Omental fat pad (tissue), 4 donors: Measurements from ENCODE around the gene WDFY1. TPM values are rescaled to one million over a fixed set of nuclear protein-coding genes. Genes with fewer than 3 reads are reported as not detected.

Experiments used
- ATAC-seq: fragments of 150-250 bp; one replicate; pipeline ENCODE4 v1.9.1; 2016; ENCODE audit warnings: mild to moderate bottlenecking, moderate library complexity; ENCODE audit not compliant: low FRiP score
- DNase-seq: peaks from one replicate; pipeline ENCODE4 v3.0.0-alpha.2; 2019; ENCODE audit warnings: low spot score
- CTCF ChIP-seq, 3 donors: fragments of 450-650 bp; IDR thresholded peaks; one replicate each; pipeline ENCODE4 v1.5.1; 2016 to 2017; ENCODE audit warnings: antibody characterized with exemption in 3 of 3, mild to moderate bottlenecking in 3 of 3, moderate library complexity in 2 of 3
- total RNA-seq, 4 donors: library from RNA; depleted of rRNA; stranded (reverse); fragments of >200 nt; gene quantifications; one replicate each; pipeline ENCODE4 v1.1.0, GENCODE V29; 2016

The WDFY1 gene
- total RNA-seq, 4 donors from 2014 or later, result 44.7 to 85.6 (median 54.2) TPM

DNA sequence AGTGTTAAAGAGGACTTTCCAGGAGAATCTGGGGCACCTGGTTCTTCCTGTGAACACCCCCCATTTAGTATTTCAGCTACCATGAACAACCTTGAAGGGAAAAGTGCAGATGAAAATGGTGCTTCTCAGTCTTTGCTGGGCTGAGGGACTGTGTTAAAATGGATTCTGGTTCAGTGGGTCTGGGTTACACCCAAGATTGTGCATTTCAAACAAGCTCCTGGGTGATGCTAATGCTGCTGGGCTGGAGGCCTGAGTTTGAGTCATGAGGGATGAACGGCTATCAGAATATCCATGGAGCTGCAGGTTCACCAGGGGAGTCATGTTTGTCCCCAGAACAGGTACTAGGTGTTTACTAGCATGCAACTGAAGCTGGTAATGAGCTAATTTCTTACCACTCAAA lies 36.1 kb upstream of the WDFY1 start:
- DNase-seq (no peak), ATAC-seq (no peak)
- no peak for TF ChIP-seq CTCF (IDR thresholded peaks at IDR 0.05)

GRCh38 chr2:223980803-223981202 lies 35.7 kb upstream of the WDFY1 start:
- DNase-seq (no peak), ATAC-seq (no peak)
- no peak for TF ChIP-seq CTCF (IDR thresholded peaks at IDR 0.05)

- no peak for TF ChIP-seq CTCF (IDR thresholded peaks at IDR 0.05)
- no peak for DNase-seq
- no peak for ATAC-seq
These were observed 35.2 kb upstream of the WDFY1 start for GRCh38 chr2:223980397-223980735.

- TF ChIP-seq CTCF (IDR thresholded peaks at IDR 0.05), result no peak
- ATAC-seq (no peak), DNase-seq (no peak)
These were observed 34.7 kb upstream of the WDFY1 start for GRCh38 chr2:223979730-223980396.

- DNase-seq (no peak), ATAC-seq (no peak)
- no peak for TF ChIP-seq CTCF (IDR thresholded peaks at IDR 0.05)
These were observed 33.3 kb upstream of the WDFY1 start for GRCh38 chr2:223978451-223978850.

DNA sequence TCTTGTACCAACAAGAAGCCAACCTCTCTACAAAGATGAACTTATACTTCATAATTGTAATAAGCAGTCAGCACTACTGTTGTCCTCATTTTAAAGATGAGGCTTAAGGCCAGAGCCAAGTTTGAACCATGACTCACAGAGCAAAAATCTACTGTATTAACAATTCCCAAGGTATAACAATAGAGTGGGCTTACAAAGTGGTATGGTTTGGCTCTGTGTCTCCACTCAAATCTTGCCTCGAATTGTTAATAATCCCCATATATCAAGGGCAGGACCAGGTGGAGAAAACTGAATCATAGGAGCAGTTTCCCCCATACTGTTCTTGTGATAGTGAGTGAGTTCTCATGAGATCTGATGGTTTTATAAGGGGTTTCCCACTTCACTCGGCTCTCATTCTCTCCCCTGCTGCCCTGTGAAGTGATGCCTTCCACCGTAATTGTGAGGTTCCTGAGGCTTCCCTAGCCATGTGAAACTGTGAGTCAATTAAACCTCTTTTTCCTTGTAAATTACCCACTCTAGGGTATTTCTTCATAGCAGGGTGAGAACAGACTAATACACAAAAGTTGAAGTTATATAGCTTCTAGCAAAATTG lies 31.6 kb upstream of the WDFY1 start:
- ATAC-seq, result no peak
- no peak for DNase-seq
- no peak for TF ChIP-seq CTCF (IDR thresholded peaks at IDR 0.05)

DNA sequence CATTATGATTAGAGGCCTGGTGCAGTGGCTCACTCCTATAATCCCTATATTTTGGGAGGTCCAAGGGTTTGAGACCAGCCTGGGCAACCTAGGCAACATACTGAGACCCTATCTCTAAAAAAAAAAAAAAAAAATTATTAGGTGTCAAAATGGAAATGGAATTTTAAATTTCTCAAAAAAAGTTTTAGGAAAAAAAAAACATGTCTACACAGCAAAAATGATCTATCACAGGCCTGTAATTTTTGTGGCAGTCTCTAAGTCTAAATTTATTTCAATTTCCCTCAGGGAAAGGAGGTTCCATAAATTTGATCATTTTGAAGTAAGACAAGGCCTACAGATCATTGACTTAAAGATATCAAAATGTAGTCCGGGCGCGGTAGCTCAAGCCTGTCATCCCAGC lies 28.5 kb upstream of the WDFY1 start:
- no peak for ATAC-seq
- DNase-seq, result no peak
- TF ChIP-seq CTCF (IDR thresholded peaks at IDR 0.05), result no peak
